GM23338 (cell line): Measurements from ENCODE around the gene TGFBRAP1. TPM values are rescaled to one million over a fixed set of nuclear protein-coding genes. Genes with fewer than 3 reads are reported as not detected.

Experiments used
- ATAC-seq: fragments of 200-7000 bp; cut with Tn5 transposase; 3 replicates; pipeline ENCODE4 v1.9.1; 2020
- DNase-seq: peaks from one replicate; pipeline ENCODE4 v3.0.0-alpha.2; 2015; ENCODE audit warnings: low spot score
- H2AFZ ChIP-seq: fragments of 200-600 bp; sonication (generic); 2 replicates; pipeline ENCODE4 v1.8.0; 2016; ENCODE audit warnings: antibody characterized with exemption, mild to moderate bottlenecking, moderate library complexity
- H3F3A ChIP-seq: fragments of 200-600 bp; sonication (generic); replicated peaks from 2 replicates; pipeline ENCODE4 v1.8.0; 2017; ENCODE audit warnings: antibody characterized with exemption, mixed run types, low read depth
- H3K27ac ChIP-seq: fragments of 200-600 bp; sonication (generic); 2 replicates; pipeline ENCODE4 v1.6.1; 2016; ENCODE audit warnings: low read depth
- H3K27me3 ChIP-seq: fragments of 200-600 bp; sonication (generic); 2 replicates; pipeline ENCODE4 v1.8.0; 2016; ENCODE audit warnings: mild to moderate bottlenecking, mixed run types, moderate library complexity; ENCODE audit not compliant: insufficient read depth
- H3K36me3 ChIP-seq: fragments of 200-600 bp; sonication (generic); 2 replicates; pipeline ENCODE4 v1.8.0; 2016; ENCODE audit warnings: mild to moderate bottlenecking; ENCODE audit not compliant: insufficient read depth
- H3K4me1 ChIP-seq: fragments of 200-600 bp; sonication (generic); 2 replicates; pipeline ENCODE4 v1.8.0; 2016; ENCODE audit warnings: mild to moderate bottlenecking, moderate library complexity; ENCODE audit not compliant: insufficient read depth
- H3K4me2 ChIP-seq: fragments of 200-600 bp; sonication (generic); 2 replicates; pipeline ENCODE4 v1.7.1; 2017; ENCODE audit warnings: mixed run types
- H3K4me3 ChIP-seq: fragments of 200-600 bp; sonication (generic); 2 replicates; pipeline ENCODE4 v1.6.1; 2016; ENCODE audit warnings: mixed run types
- H3K79me2 ChIP-seq: fragments of 200-600 bp; sonication (generic); replicated peaks from 2 replicates; pipeline ENCODE4 v1.8.0; 2017; ENCODE audit warnings: mild to moderate bottlenecking; ENCODE audit not compliant: insufficient read depth
- H3K9me2 ChIP-seq: fragments of 200-600 bp; sonication (generic); 2 replicates; pipeline ENCODE4 v1.8.0; 2017; ENCODE audit not compliant: insufficient read depth
- H4K20me1 ChIP-seq: fragments of 200-600 bp; sonication (generic); replicated peaks from 2 replicates; pipeline ENCODE4 v1.8.0; 2017; ENCODE audit warnings: mild to moderate bottlenecking; ENCODE audit not compliant: insufficient read depth
- H3K27ac Mint-ChIP-seq: 2 replicates; pipeline ENCODE4 v1.8.0; 2020; ENCODE audit warnings: inconsistent platforms, mild to moderate bottlenecking, moderate library complexity, mixed read lengths
- H3K27me3 Mint-ChIP-seq: 3 replicates; pipeline ENCODE4 v1.8.0; 2022; ENCODE audit warnings: low read depth, mild to moderate bottlenecking, moderate library complexity, mixed read lengths, inconsistent platforms; ENCODE audit not compliant: insufficient read depth, poor library complexity
- H3K36me3 Mint-ChIP-seq: 3 replicates; pipeline ENCODE4 v1.8.0; 2021; ENCODE audit warnings: low read depth, mild to moderate bottlenecking, inconsistent platforms, moderate library complexity, mixed read lengths
- H3K4me1 Mint-ChIP-seq: 3 replicates; pipeline ENCODE4 v1.8.0; 2020; ENCODE audit warnings: mild to moderate bottlenecking, inconsistent platforms, mixed read lengths
- H3K4me3 Mint-ChIP-seq: 3 replicates; pipeline ENCODE4 v1.8.0; 2021; ENCODE audit warnings: moderate library complexity, mild to moderate bottlenecking, inconsistent platforms, mixed read lengths
- H3K9me3 Mint-ChIP-seq: 3 replicates; pipeline ENCODE4 v1.8.0; 2020; ENCODE audit warnings: moderate library complexity, mild to moderate bottlenecking, inconsistent platforms, mixed read lengths
- CTCF ChIP-seq, 2 experiments: fragments of 200-600 bp in 1 of 2; sonication (generic) in 1 of 2; conservative IDR thresholded peaks; 2 replicates each; pipeline versions ENCODE4 v1.5.1 to v1.6.1; 2016 to 2017; ENCODE audit warnings: antibody characterized with exemption in 2 of 2, low read depth in 2 of 2, mild to moderate bottlenecking in 2 of 2, moderate library complexity in 1 of 2
- EZH2 ChIP-seq: fragments of 200-600 bp; sonication (generic); IDR thresholded peaks from one replicate; pipeline ENCODE4 v1.8.0; 2017; ENCODE audit warnings: antibody characterized with exemption, mild to moderate bottlenecking, low read depth; ENCODE audit not compliant: unreplicated experiment
- JUNB ChIP-seq: IDR thresholded peaks from one replicate; pipeline ENCODE4 v1.6.1; 2016; ENCODE audit warnings: antibody characterized with exemption; ENCODE audit not compliant: unreplicated experiment
- NANOG ChIP-seq: IDR thresholded peaks from 2 replicates; pipeline ENCODE4 v1.6.1; 2016; ENCODE audit warnings: antibody characterized with exemption, borderline replicate concordance
- POLR2AphosphoS5 ChIP-seq: IDR thresholded peaks from 2 replicates; pipeline ENCODE4 v1.6.1; 2016; ENCODE audit warnings: antibody characterized with exemption, low read depth
- ZNF114 ChIP-seq: fragments of 250-450 bp; sonication (Bioruptor Pico); IDR thresholded peaks from 2 replicates; pipeline ENCODE4 v1.5.0; 2020; ENCODE audit warnings: mild to moderate bottlenecking, moderate library complexity
- ZNF462 ChIP-seq: fragments of 250-450 bp; sonication (Bioruptor Pico); IDR thresholded peaks from 2 replicates; pipeline ENCODE4 v1.5.0; 2020; ENCODE audit warnings: mild to moderate bottlenecking, moderate library complexity
- polyA plus RNA-seq: library from polyadenylated mRNA; unstranded; fragments of >200 nt; fragmentation: Nextera tagmentation; extraction: Ambion mirVana; gene quantifications from 2 replicates; pipeline ENCODE4 v1.2.1, GENCODE V29; 2016
- total RNA-seq: library from RNA; depleted of rRNA; stranded (reverse); fragments of >200 nt; shearing (Covaris generic); gene quantifications from 2 replicates; pipeline ENCODE4 v1.2.3, GENCODE V29; 2014

TGFBRAP1 gene
- total and polyA plus RNA-seq, 2 experiments from 2014 or later = 6.3 to 23.5 TPM

- H4K20me1 ChIP-seq = no peaks in the 10 kb centered on the region
- ATAC-seq (no peak), DNase-seq (no peak)
- H3F3A ChIP-seq = no peaks in the 10 kb centered on the region
- no peaks in the 10 kb centered on the region for H3K79me2 ChIP-seq
- H3K27ac Mint-ChIP-seq = no peak overlapping the region
- H3K4me2 ChIP-seq = no peak overlapping the region
- H3K36me3 Mint-ChIP-seq = no peaks in the 10 kb centered on the region
- peaks cover 16% of the 10 kb centered on the region; the same call in 1 of the 2 replicates for H3K9me2 ChIP-seq
- H3K4me1 ChIP-seq = peaks cover 9% of the 10 kb centered on the region
- H3K36me3 ChIP-seq = no peaks in the 10 kb centered on the region
- no peak overlapping the region for H3K4me3 ChIP-seq
- peaks cover 14% of the 10 kb centered on the region for H3K27me3 Mint-ChIP-seq
- no peak overlapping the region for H2AFZ ChIP-seq
- H3K4me1 Mint-ChIP-seq = peaks cover 16% of the 10 kb centered on the region
- H3K4me3 Mint-ChIP-seq = no peak overlapping the region
- no peaks in the 10 kb centered on the region for H3K27me3 ChIP-seq
- H3K9me3 Mint-ChIP-seq = no peaks in the 10 kb centered on the region
- TF ChIP-seq POLR2AphosphoS5 (no peak), EZH2 (no peak), NANOG (no peak), ZNF462 (CRISPR knock-in tag) (no peak)
- no peak overlapping the region for H3K27ac ChIP-seq
Observed at GRCh38 chr2:105220604-105221003, 108.9 kb downstream of the TGFBRAP1 start.

- Mint-ChIP-seq H3K27ac (no peak overlapping the region), H3K4me3 (no peak overlapping the region), H3K9me3 (peaks cover 19% of the 10 kb centered on the region), H3K4me1 (no peaks in the 10 kb centered on the region), H3K36me3 (peaks cover 9% of the 10 kb centered on the region; the same call in 2 of the 3 replicates), H3K27me3 (peaks cover 7% of the 10 kb centered on the region)
- Histone ChIP-seq H3K79me2 (no peaks in the 10 kb centered on the region), H3K27me3 (no peaks in the 10 kb centered on the region), H3K9me2 (peaks cover 7% of the 10 kb centered on the region; the same call in 1 of the 2 replicates), H3F3A (no peaks in the 10 kb centered on the region), H3K4me1 (no peaks in the 10 kb centered on the region), H3K36me3 (no peaks in the 10 kb centered on the region), H2AFZ (no peak overlapping the region), H3K4me2 (no peak overlapping the region), H3K27ac (no peak overlapping the region), H3K4me3 (no peak overlapping the region), H4K20me1 (no peaks in the 10 kb centered on the region)
- ATAC-seq (no peak), DNase-seq (no peak)
- TF ChIP-seq NANOG (no peak), CTCF (conservative IDR thresholded peaks at IDR 0.05; ENCODE audit: low read depth in 2 of 2) (no peak), JUNB (no peak), ZNF114 (CRISPR knock-in tag) (no peak)
Observed at GRCh38 chr2:105215586-105216192, 113.8 kb downstream of the TGFBRAP1 start.
